Adrenal gland (tissue), 12 donors: Measurements from ENCODE around the gene FBXL17. TPM values are rescaled to one million over a fixed set of nuclear protein-coding genes. Genes with fewer than 3 reads are reported as not detected.

Experiments used
- DNase-seq, 7 donors: peaks; one replicate each; pipeline ENCODE4 v3.0.0-alpha.2; 2019 to 2020
- H3K27ac ChIP-seq, 5 donors: fragments of 200-600 bp; sonication (generic) in 4 of 5; 1 replicate in 3 of 5; 2 replicates in 2 of 5; pipeline versions ENCODE4 v1.5.1 to v1.8.0; 2016 to 2020; ENCODE audit warnings: mild to moderate bottlenecking in 1 of 5
- H3K27me3 ChIP-seq: fragments of 200-600 bp; 2 replicates; pipeline ENCODE4 v1.8.0; 2021
- H3K36me3 ChIP-seq, 2 donors: fragments of 200-600 bp; replicated peaks in 1 of 2; 1 replicate in 1 of 2; 2 replicates in 1 of 2; pipeline versions ENCODE4 v1.5.1 to v1.8.0; 2018 to 2022
- H3K4me1 ChIP-seq, 2 donors: fragments of 200-600 bp; replicated peaks in 1 of 2; 1 replicate in 1 of 2; 2 replicates in 1 of 2; pipeline versions ENCODE4 v1.5.1 to v1.8.0; 2018 to 2021
- H3K4me3 ChIP-seq, 4 donors: fragments of 200-600 bp; sonication (generic) in 3 of 4; one replicate each; pipeline ENCODE4 v1.5.1; 2016 to 2018
- H3K9me3 ChIP-seq, 3 donors: fragments of 200-600 bp; sonication (generic) in 1 of 3; replicated peaks in 1 of 3; 1 replicate in 2 of 3; 2 replicates in 1 of 3; pipeline versions ENCODE4 v1.5.1 to v1.8.0; 2016 to 2021
- POLR2A ChIP-seq, 2 donors: fragments of 450-650 bp; IDR thresholded peaks; one replicate each; pipeline ENCODE4 v1.6.1; 2017; ENCODE audit warnings: antibody characterized with exemption in 2 of 2, mild to moderate bottlenecking in 2 of 2, moderate library complexity in 1 of 2
- WGBS, 4 donors: extraction: QIAGEN DNeasy Blood & Tissue Kit in 2 of 4; methylation state at CpG; one replicate each; pipeline versions ENCODE4 v1.1.5 to v1.1.7; 2013 to 2017; 5-methylcytosine and 5-hydroxymethylcytosine counted together
- intact Hi-C, 2 donors: fragments of 100-400 bp; cut with DNase I; formaldehyde crosslinking; loops; one replicate each; pipeline versions ENCODE4 v1.14.1 to v1.15.0; 2022 to 2023
- polyA plus RNA-seq, 3 donors: library from polyadenylated mRNA; stranded (reverse); fragments of 200-250 nt in 2 of 3; fragments of 350-450 nt in 1 of 3; fragmentation: Illumina TruSeq in 1 of 3; extraction: RNeasy Lipid Tissue Mini Kit (QIAGEN cat#74804) in 1 of 3; gene quantifications; one replicate each; pipeline ENCODE4 v1.2.3, GENCODE V29; 2013 to 2014
- total RNA-seq, 9 donors: library from RNA; depleted of rRNA in 4 of 9; stranded (reverse); fragments of >200 nt in 4 of 9; fragments of 120-200 nt in 1 of 9; fragmentation: NEBNext Ultra II Directional in 1 of 9; extraction: Animal tissue kit (Norgen Biotek cat#: 25700) in 1 of 9; gene quantifications; one replicate each; pipeline versions ENCODE4 v1.1.0 to v1.2.4, GENCODE V29; 2013 to 2023
- TF ChIP-seq, protein P1 (sequence below), 6 experiments: fragments of 450-650 bp in 4 of 6; fragments of 200-600 bp in 2 of 6; sonication (generic) in 1 of 6; IDR thresholded peaks; 1 replicate in 5 of 6; 2 replicates in 1 of 6; pipeline versions ENCODE4 v1.5.1 to v1.8.0; 2016 to 2021; ENCODE audit warnings: antibody characterized with exemption in 6 of 6, mild to moderate bottlenecking in 2 of 6, moderate library complexity in 1 of 6
- donor health status: healthy with polysubstance abuse.
- donor health status: Bipolar disorder and iron deficiency.
- donor health status: DM: yes; HTN: yes; CAD: no.
- donor health status: DM: no; HTN: no; CAD: no.
- donor health status: DM: no; HTN: no; CAD: no.
- donor health status: DM: yes; HTN: yes; CAD: no.

FBXL17 gene
- total and polyA plus RNA-seq, 12 donors, result 4.4 to 29.4 (median 21.3) TPM

DNA sequence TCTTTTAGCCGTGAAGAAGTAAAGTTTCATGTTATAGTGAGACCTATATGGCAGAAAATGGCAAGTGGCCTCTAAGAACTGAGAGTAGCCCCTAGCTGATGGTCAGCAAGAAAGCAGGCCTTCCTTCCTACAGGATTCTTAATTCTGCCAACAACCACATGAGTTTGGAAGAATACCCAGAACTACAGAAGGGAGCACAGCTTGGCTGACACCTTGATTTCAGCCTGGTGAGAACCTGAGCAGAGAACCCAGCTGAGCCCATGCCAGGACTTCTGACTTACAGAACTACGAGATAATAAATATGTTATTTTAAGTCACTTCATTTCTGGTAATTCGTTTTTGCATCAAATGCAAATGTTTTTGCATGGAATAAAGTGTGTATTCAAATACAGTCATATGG, 5.9 kb upstream of the FBXL17 start:
- no peaks in the 10 kb centered on the region for H3K9me3 ChIP-seq
- no peak overlapping the region for H3K27ac ChIP-seq
- no peaks in the 10 kb centered on the region for H3K27me3 ChIP-seq
- H3K36me3 ChIP-seq, result no peaks in the 10 kb centered on the region
- WGBS, 4 donors, result 48 to 62% (median 60%) methylated on average over 3 of the region's 3 CpGs
- intact Hi-C loops, result no loop called here
- no peaks in the 10 kb centered on the region for H3K4me1 ChIP-seq
- H3K4me3 ChIP-seq, result no peak overlapping the region
- no peak for DNase-seq
- no peak for TF ChIP-seq POLR2A (IDR thresholded peaks at IDR 0.05)

DNA sequence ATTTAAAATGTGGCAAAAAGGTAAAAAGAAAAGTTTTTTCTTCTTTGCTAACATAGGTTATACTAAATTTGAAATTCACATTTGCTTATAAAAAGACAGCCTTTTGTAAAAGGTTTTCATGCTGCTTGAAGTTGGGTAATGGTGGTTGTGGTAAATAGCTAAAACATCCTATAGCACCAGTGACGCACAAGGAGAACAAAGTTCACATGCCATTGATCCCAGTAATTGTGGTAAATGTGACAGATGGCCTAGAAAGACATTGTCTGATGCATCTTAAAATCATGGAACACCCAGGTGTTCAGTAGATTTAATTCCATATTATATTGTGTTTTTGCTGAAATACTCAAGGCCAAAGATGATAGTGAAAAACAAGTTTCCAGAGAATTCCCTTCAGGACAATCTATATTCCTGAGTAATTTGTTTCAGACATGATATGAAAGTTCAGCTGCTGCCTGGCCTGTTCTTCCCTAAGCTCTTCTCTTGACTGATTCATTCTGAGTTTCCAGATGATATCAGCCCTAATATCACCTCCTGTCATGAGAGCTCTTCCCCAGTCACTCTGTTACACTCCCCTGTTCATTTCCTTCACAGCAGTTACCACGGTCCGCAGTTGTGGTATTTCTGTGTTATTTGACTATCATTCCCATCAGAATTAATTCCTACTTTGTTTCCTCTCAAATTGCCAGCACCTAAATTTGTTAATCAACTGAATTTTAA, 4.6 kb upstream of the FBXL17 start:
- DNase-seq, result no peak
- 87 to 93% (median 88%) methylated on average over 3 of the region's 3 CpGs for WGBS, 4 donors
- Histone ChIP-seq H3K4me3 (no peak overlapping the region), H3K9me3 (no peaks in the 10 kb centered on the region), H3K27me3 (no peaks in the 10 kb centered on the region), H3K36me3 (no peaks in the 10 kb centered on the region), H3K27ac (no peak overlapping the region), H3K4me1 (no peaks in the 10 kb centered on the region)
- TF ChIP-seq, protein P1, sequence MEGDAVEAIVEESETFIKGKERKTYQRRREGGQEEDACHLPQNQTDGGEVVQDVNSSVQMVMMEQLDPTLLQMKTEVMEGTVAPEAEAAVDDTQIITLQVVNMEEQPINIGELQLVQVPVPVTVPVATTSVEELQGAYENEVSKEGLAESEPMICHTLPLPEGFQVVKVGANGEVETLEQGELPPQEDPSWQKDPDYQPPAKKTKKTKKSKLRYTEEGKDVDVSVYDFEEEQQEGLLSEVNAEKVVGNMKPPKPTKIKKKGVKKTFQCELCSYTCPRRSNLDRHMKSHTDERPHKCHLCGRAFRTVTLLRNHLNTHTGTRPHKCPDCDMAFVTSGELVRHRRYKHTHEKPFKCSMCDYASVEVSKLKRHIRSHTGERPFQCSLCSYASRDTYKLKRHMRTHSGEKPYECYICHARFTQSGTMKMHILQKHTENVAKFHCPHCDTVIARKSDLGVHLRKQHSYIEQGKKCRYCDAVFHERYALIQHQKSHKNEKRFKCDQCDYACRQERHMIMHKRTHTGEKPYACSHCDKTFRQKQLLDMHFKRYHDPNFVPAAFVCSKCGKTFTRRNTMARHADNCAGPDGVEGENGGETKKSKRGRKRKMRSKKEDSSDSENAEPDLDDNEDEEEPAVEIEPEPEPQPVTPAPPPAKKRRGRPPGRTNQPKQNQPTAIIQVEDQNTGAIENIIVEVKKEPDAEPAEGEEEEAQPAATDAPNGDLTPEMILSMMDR (IDR thresholded peaks at IDR 0.05), result no peak
- TF ChIP-seq POLR2A (IDR thresholded peaks at IDR 0.05), result no peak
- intact Hi-C loops, result no loop called here

DNA sequence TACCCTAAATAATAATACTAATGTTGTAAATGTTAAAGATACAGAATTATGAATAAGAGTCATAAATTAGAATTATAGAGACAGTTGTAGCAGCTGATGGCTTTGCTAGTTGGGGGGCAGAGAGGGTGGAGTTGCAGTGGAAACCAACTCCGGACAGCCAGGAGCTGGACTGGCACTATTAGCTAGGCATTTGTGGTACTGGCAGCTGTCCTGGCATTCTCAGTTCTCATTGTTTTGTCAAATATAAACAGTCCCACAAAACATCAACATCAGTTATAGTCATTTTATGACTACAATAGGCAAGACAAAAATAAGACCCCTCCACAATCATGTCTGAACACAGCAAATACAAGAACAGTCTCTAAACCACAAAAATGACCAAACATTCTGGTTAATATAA, 2.8 kb upstream of the FBXL17 start:
- WGBS, 4 donors, result 82 to 91% (median 87%) methylated on average over 1 of the region's 1 CpG
- no peaks in the 10 kb centered on the region for H3K9me3 ChIP-seq
- H3K27ac ChIP-seq, result no peak overlapping the region
- no peak overlapping the region for H3K4me3 ChIP-seq
- no peaks in the 10 kb centered on the region for H3K36me3 ChIP-seq
- intact Hi-C loops, result no loop called here
- no peak for TF ChIP-seq POLR2A (IDR thresholded peaks at IDR 0.05)
- TF ChIP-seq, protein P1 (IDR thresholded peaks at IDR 0.05), result no peak
- peaks cover 4 to 7% of the 10 kb centered on the region in 2 donors for H3K4me1 ChIP-seq
- DNase-seq, result no peak
- no peaks in the 10 kb centered on the region for H3K27me3 ChIP-seq

DNA sequence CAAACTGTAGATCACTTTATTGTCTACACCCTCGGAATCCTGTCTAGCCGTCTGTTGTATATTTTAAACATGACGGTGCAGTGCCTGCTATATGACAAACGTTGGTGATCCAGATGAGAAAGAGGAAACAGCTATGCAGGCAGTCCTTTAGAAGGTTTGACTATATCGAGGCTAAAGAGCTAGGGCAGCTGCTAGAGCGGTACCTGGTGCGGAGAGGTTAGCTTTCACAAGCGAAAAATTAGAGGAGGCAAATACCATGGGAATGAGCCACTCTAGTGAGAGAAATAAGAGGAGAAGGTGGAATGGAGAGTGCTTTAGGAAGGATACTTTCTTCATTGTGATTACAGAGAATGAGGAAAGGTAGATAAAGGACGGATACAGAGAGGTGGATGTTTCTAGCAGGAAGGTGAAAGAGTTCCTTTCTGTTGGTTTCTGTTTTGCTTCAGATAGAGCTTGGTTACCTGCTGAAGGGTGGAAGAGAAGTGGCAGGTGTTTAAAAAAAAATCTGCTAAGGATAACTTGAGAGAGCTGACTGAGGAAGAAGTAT, 959 bp upstream of the FBXL17 start:
- DNase-seq, result peak in 3 of 7 donors; percentile 8 to 16 (median 9)
- peaks cover 11 to 17% of the 10 kb centered on the region in 2 donors for H3K4me1 ChIP-seq
- H3K9me3 ChIP-seq, result no peaks in the 10 kb centered on the region
- peak overlapping the region; percentile 43 to 100 (median 99) for H3K27ac ChIP-seq
- H3K4me3 ChIP-seq, result peak overlapping the region; percentile 81 to 99 (median 84)
- WGBS, 4 donors, result 11 to 15% (median 13%) methylated on average over 9 of the region's 9 CpGs
- TF ChIP-seq POLR2A (IDR thresholded peaks at IDR 0.05), result no peak
- TF ChIP-seq, protein P1 (IDR thresholded peaks at IDR 0.05), result no peak
- no peaks in the 10 kb centered on the region for H3K27me3 ChIP-seq
- no peaks in the 10 kb centered on the region for H3K36me3 ChIP-seq
- intact Hi-C loops, result no loop called here
